Keratinocyte (primary cell): ENCODE measurements around the gene SPOCK1.

ENCODE experiments used
- CTCF ChIP-seq, 3 experiments: IDR thresholded peaks in 1 of 3; conservative IDR thresholded peaks in 1 of 3; optimal IDR thresholded peaks in 1 of 3; 2 replicates in 2 of 3; 3 replicates in 1 of 3; pipeline versions ENCODE3 to v1.5.1; 2011; ENCODE audit warnings: low read length in 3 of 3, mild to moderate bottlenecking in 3 of 3, moderate library complexity in 2 of 3, control low read depth in 1 of 3, inconsistent platforms in 1 of 3; ENCODE audit not compliant: insufficient read depth in 2 of 3; ENCODE audit errors: extremely low read depth in 1 of 3
- EZH2 ChIP-seq: IDR thresholded peaks from one replicate; pipeline ENCODE4 v1.6.1; 2012; ENCODE audit warnings: inconsistent platforms, mild to moderate bottlenecking, low read length, moderate library complexity

- TF ChIP-seq CTCF (optimal IDR thresholded peaks at IDR 0.05 in 1 of 3, IDR thresholded peaks at IDR 0.05 in 1 of 3, conservative IDR thresholded peaks at IDR 0.05 in 1 of 3; ENCODE audit: extremely low read depth in 1 of 3, insufficient read depth in 2 of 3, low read length in 3 of 3) (no peak), EZH2 (no peak)
These were observed 208.1 kb downstream of the SPOCK1 start for GRCh38 chr5:137291031-137291430.
